SJCRH30 (cell line): ENCODE measurements around the gene RBM33. TPM values are rescaled to one million over a fixed set of nuclear protein-coding genes. Genes with fewer than 3 reads are reported as not detected.
"Not testable (repeated sequence)": the region's sequence is repeated elsewhere in the genome, so short reads cannot be mapped to it uniquely, and the experiment has no call there.

Experiments used
- DNase-seq, 2 experiments: peaks; one replicate each; pipeline ENCODE4 v3.0.0-alpha.2; 2015 to 2020
- H3K27ac ChIP-seq: fragments of 250-450 bp; sonication (Bioruptor Pico); 2 replicates; pipeline ENCODE4 v1.5.1; 2020; ENCODE audit warnings: mild to moderate bottlenecking, moderate library complexity
- H3K27me3 ChIP-seq: fragments of 250-450 bp; sonication (Bioruptor Pico); 2 replicates; pipeline ENCODE4 v1.5.1; 2020; ENCODE audit warnings: mild to moderate bottlenecking, moderate library complexity
- H3K36me3 ChIP-seq: fragments of 250-450 bp; sonication (Bioruptor Pico); 2 replicates; pipeline ENCODE4 v1.5.1; 2020; ENCODE audit warnings: mild to moderate bottlenecking, moderate library complexity
- H3K4me1 ChIP-seq: fragments of 250-450 bp; sonication (Bioruptor Pico); 2 replicates; pipeline ENCODE4 v1.5.1; 2020; ENCODE audit warnings: mild to moderate bottlenecking, moderate library complexity
- H3K4me3 ChIP-seq: fragments of 250-450 bp; sonication (Bioruptor Pico); 2 replicates; pipeline ENCODE4 v1.5.1; 2020; ENCODE audit warnings: mild to moderate bottlenecking, moderate library complexity
- H3K9me3 ChIP-seq: fragments of 250-450 bp; sonication (Bioruptor Pico); replicated peaks from 2 replicates; pipeline ENCODE4 v1.5.1; 2020; ENCODE audit warnings: mild to moderate bottlenecking, moderate library complexity
- total RNA-seq: library from RNA; depleted of rRNA; stranded (reverse); fragments of >200 nt; shearing (Covaris generic); gene quantifications from 2 replicates; pipeline ENCODE4 v1.2.3, GENCODE V29; 2014; rRNA removed

The RBM33 gene
- total RNA-seq: 38.5 and 38.7 TPM in 2 replicates

- Histone ChIP-seq H3K27me3 (no peaks in the 10 kb centered on the region), H3K4me3 (peak within 1 kb of the TSS; percentile 94), H3K36me3 (peaks cover 38% of the 10 kb centered on the region), H3K9me3 (peaks cover 12% of the 10 kb centered on the region; the same call in 1 of the 2 replicates), H3K4me1 (no peaks in the 10 kb centered on the region), H3K27ac (peak within 1 kb of the TSS; percentile 92)
- peak; percentile 83 to 87 for DNase-seq
Observed at GRCh38 chr7:155644178-155644970, at the start of gene RBM33. RBM33 (plus strand) TSS chr7:155644661; CDS start chr7:155644877, 216 bp downstream.

GRCh38 chr7:155594961-155595366, 49.5 kb upstream of the RBM33 start:
- DNase-seq: no peak
- H3K27ac ChIP-seq: no peak overlapping the region; the same call in 1 of the 2 replicates
- peaks cover 16% of the 10 kb centered on the region; the same call in 1 of the 2 replicates for H3K27me3 ChIP-seq
- peaks cover 6% of the 10 kb centered on the region for H3K4me1 ChIP-seq
- no peak overlapping the region for H3K4me3 ChIP-seq
- H3K9me3 ChIP-seq: no peaks in the 10 kb centered on the region
- no peaks in the 10 kb centered on the region for H3K36me3 ChIP-seq

GRCh38 chr7:155597753-155598140, 46.7 kb upstream of the RBM33 start:
- Histone ChIP-seq H3K9me3 (no peaks in the 10 kb centered on the region), H3K27me3 (peaks cover 5% of the 10 kb centered on the region; the same call in 1 of the 2 replicates), H3K27ac (no peak overlapping the region), H3K4me1 (peaks cover 6% of the 10 kb centered on the region), H3K36me3 (no peaks in the 10 kb centered on the region), H3K4me3 (no peak overlapping the region)
- no peak for DNase-seq

- Histone ChIP-seq H3K9me3 (no peaks in the 10 kb centered on the region), H3K27me3 (peaks cover 1% of the 10 kb centered on the region; the same call in 1 of the 2 replicates), H3K4me3 (no peak overlapping the region), H3K27ac (no peak overlapping the region), H3K4me1 (peaks cover 6% of the 10 kb centered on the region), H3K36me3 (no peaks in the 10 kb centered on the region)
- peak; percentile 69 to 83 for DNase-seq
Observed at GRCh38 chr7:155598810-155599210, 45.7 kb upstream of the RBM33 start.

GRCh38 chr7:155602156-155602555, 42.3 kb upstream of the RBM33 start:
- H3K27me3 ChIP-seq: no peaks in the 10 kb centered on the region
- no peak overlapping the region for H3K27ac ChIP-seq
- H3K4me3 ChIP-seq: no peak overlapping the region
- no peak for DNase-seq
- H3K36me3 ChIP-seq: no peaks in the 10 kb centered on the region
- no peaks in the 10 kb centered on the region for H3K4me1 ChIP-seq
- no peaks in the 10 kb centered on the region for H3K9me3 ChIP-seq

GRCh38 chr7:155602750-155603149, 41.7 kb upstream of the RBM33 start:
- no peak for DNase-seq

GRCh38 chr7:155603205-155603857, 41.1 kb upstream of the RBM33 start:
- Histone ChIP-seq H3K9me3 (no peaks in the 10 kb centered on the region), H3K4me1 (no peaks in the 10 kb centered on the region), H3K36me3 (no peaks in the 10 kb centered on the region), H3K27me3 (no peaks in the 10 kb centered on the region), H3K4me3 (no peak overlapping the region), H3K27ac (no peak overlapping the region)
- DNase-seq: peak in 1 of 2 experiments; percentile 18

More at GRCh38 chr7:155602750-155603149, 41.7 kb upstream of the RBM33 start:
- no peaks in the 10 kb centered on the region for H3K4me1 ChIP-seq
- H3K4me3 ChIP-seq: no peak overlapping the region
- H3K36me3 ChIP-seq: no peaks in the 10 kb centered on the region
- H3K9me3 ChIP-seq: no peaks in the 10 kb centered on the region
- H3K27me3 ChIP-seq: no peaks in the 10 kb centered on the region
- no peak overlapping the region for H3K27ac ChIP-seq

- H3K27ac ChIP-seq: no peak overlapping the region
- no peak for DNase-seq
- no peaks in the 10 kb centered on the region for H3K27me3 ChIP-seq
- no peak overlapping the region for H3K4me3 ChIP-seq
- H3K4me1 ChIP-seq: no peaks in the 10 kb centered on the region
- H3K9me3 ChIP-seq: no peaks in the 10 kb centered on the region
- no peaks in the 10 kb centered on the region for H3K36me3 ChIP-seq
Observed at GRCh38 chr7:155603858-155604503, 40.5 kb upstream of the RBM33 start.

GRCh38 chr7:155604504-155604997, 39.9 kb upstream of the RBM33 start:
- H3K4me1 ChIP-seq: no peaks in the 10 kb centered on the region
- no peaks in the 10 kb centered on the region for H3K27me3 ChIP-seq
- H3K9me3 ChIP-seq: no peaks in the 10 kb centered on the region
- DNase-seq: no peak
- no peaks in the 10 kb centered on the region for H3K36me3 ChIP-seq
- no peak overlapping the region for H3K4me3 ChIP-seq
- H3K27ac ChIP-seq: no peak overlapping the region

GRCh38 chr7:155609185-155609584, 35.3 kb upstream of the RBM33 start:
- H3K4me1 ChIP-seq: no peaks in the 10 kb centered on the region
- no peak overlapping the region for H3K4me3 ChIP-seq
- H3K36me3 ChIP-seq: no peaks in the 10 kb centered on the region
- no peaks in the 10 kb centered on the region for H3K9me3 ChIP-seq
- no peaks in the 10 kb centered on the region for H3K27me3 ChIP-seq
- DNase-seq: no peak
- no peak overlapping the region for H3K27ac ChIP-seq

GRCh38 chr7:155610633-155611193, 33.7 kb upstream of the RBM33 start:
- Histone ChIP-seq H3K4me1 (no peaks in the 10 kb centered on the region), H3K27me3 (no peaks in the 10 kb centered on the region)

GRCh38 chr7:155611808-155612447, 32.5 kb upstream of the RBM33 start:
- H3K36me3 ChIP-seq: no peaks in the 10 kb centered on the region

More at GRCh38 chr7:155610633-155611193, 33.7 kb upstream of the RBM33 start:
- no peak for DNase-seq
- Histone ChIP-seq H3K9me3 (no peaks in the 10 kb centered on the region), H3K36me3 (no peaks in the 10 kb centered on the region), H3K4me3 (no peak overlapping the region), H3K27ac (no peak overlapping the region)

GRCh38 chr7:155612658-155613057, 31.8 kb upstream of the RBM33 start:
- DNase-seq: no peak
- Histone ChIP-seq H3K9me3 (no peaks in the 10 kb centered on the region), H3K27ac (no peak overlapping the region), H3K4me3 (no peak overlapping the region), H3K36me3 (no peaks in the 10 kb centered on the region), H3K4me1 (no peaks in the 10 kb centered on the region), H3K27me3 (no peaks in the 10 kb centered on the region)

More at GRCh38 chr7:155611808-155612447, 32.5 kb upstream of the RBM33 start:
- no peak for DNase-seq
- Histone ChIP-seq H3K4me3 (no peak overlapping the region), H3K27ac (no peak overlapping the region), H3K4me1 (no peaks in the 10 kb centered on the region), H3K27me3 (no peaks in the 10 kb centered on the region), H3K9me3 (no peaks in the 10 kb centered on the region)

GRCh38 chr7:155615085-155615484, 29.4 kb upstream of the RBM33 start:
- not testable (repeated sequence) for H3K27me3 ChIP-seq, H3K9me3 ChIP-seq, H3K36me3 ChIP-seq, H3K4me1 ChIP-seq, H3K4me3 ChIP-seq, DNase-seq, H3K27ac ChIP-seq
